ENCODE measurements around the gene CHAF1A. TPM values are rescaled to one million over a fixed set of nuclear protein-coding genes. Genes with fewer than 3 reads are reported as not detected.

Gene CHAF1A
- total and polyA plus RNA-seq, 2 of the 4 experiments (the other 2 are of a cell fraction): 12.4 to 22.9 TPM

- no peak for TF ChIP-seq NFE2L2 (IDR thresholded peaks at IDR 0.05; ENCODE audit: low read depth, low read length)
- TF ChIP-seq USF2 (IDR thresholded peaks at IDR 0.05; ENCODE audit: low read depth, low read length): no peak
- TF ChIP-seq BHLHE40 (IDR thresholded peaks at IDR 0.05; ENCODE audit: low read depth, low read length): 0 out of 2 replicates have a peak, but pooled peaks have one; percentile 23
- peak; percentile 48 for TF ChIP-seq RAD21 (IDR thresholded peaks at IDR 0.05; ENCODE audit: low read length)
- TF ChIP-seq CHD1 (IDR thresholded peaks at IDR 0.05; ENCODE audit: low read depth, low read length): no peak
- no peak for TF ChIP-seq MAFK (IDR thresholded peaks at IDR 0.05; ENCODE audit: low read depth, low read length)
- no peak for TF ChIP-seq POLR2A (IDR thresholded peaks at IDR 0.05; ENCODE audit: low read depth, low read length)
Observed at GRCh38 chr19:4375164-4376027, 27.0 kb upstream of the CHAF1A start (continued).
